HEK293 (cell line): ENCODE data around the gene ADPRH.

Experiments
- CTCF ChIA-PET: fragments of 350-600 bp; formaldehyde crosslinking; extraction: SDS; loops from one replicate; lab custom pipeline; 2021; ENCODE audit warnings: antibody characterized with exemption; lab: Yijun Ruan, JAX
- POLR2A ChIA-PET: fragments of 300-600 bp; formaldehyde crosslinking; extraction: SDS; loops from one replicate; lab custom pipeline; 2020; ENCODE audit warnings: antibody characterized with exemption, inconsistent platforms; lab: Yijun Ruan, JAX
- H3K27ac ChIP-seq: fragments of 200-500 bp; sonication (Bioruptor generic); 2 replicates; pipeline ENCODE4 v1.5.1; 2014; ENCODE audit warnings: low read depth, low read length, control low read depth, inconsistent platforms; ENCODE audit errors: extremely low read depth
- H3K36me3 ChIP-seq, 2 experiments: fragments of 200-500 bp in 1 of 2; sonication (Bioruptor generic) in 1 of 2; 1 replicate in 1 of 2; 2 replicates in 1 of 2; pipeline ENCODE4 v1.5.1; 2014 to 2017; ENCODE audit warnings: inconsistent platforms in 2 of 2, low read length in 2 of 2; ENCODE audit not compliant: control insufficient read depth in 2 of 2, insufficient read depth in 1 of 2
- H3K4me1 ChIP-seq: fragments of 200-500 bp; sonication (Bioruptor generic); 2 replicates; pipeline ENCODE4 v1.5.1; 2014; ENCODE audit warnings: mild to moderate bottlenecking, low read length, inconsistent platforms; ENCODE audit not compliant: control insufficient read depth, insufficient read depth
- H3K4me3 ChIP-seq: 2 replicates; pipeline ENCODE4 v1.5.1; 2011; ENCODE audit warnings: low read depth, mild to moderate bottlenecking, control low read depth, low read length, moderate library complexity
- H3K9me3 ChIP-seq: fragments of 200-500 bp; sonication (Bioruptor generic); 2 replicates; pipeline ENCODE4 v1.5.1; 2014; ENCODE audit warnings: low read depth, low read length, inconsistent platforms; ENCODE audit not compliant: control insufficient read depth, insufficient read depth
- CTCF ChIP-seq: fragments of 450-650 bp; formaldehyde crosslinking; IDR thresholded peaks from 2 replicates; pipeline ENCODE4 v1.5.1; 2016; ENCODE audit warnings: missing biosample characterization, missing genetic modification characterization
- FEZF1 ChIP-seq: fragments of 450-650 bp; formaldehyde crosslinking; IDR thresholded peaks from 2 replicates; pipeline ENCODE4 v1.5.1; 2016; ENCODE audit warnings: missing biosample characterization, missing genetic modification characterization
- KLF7 ChIP-seq: fragments of 450-650 bp; formaldehyde crosslinking; IDR thresholded peaks from 2 replicates; pipeline ENCODE4 v1.5.1; 2016; ENCODE audit warnings: missing biosample characterization, missing genetic modification characterization, borderline replicate concordance
- MYNN ChIP-seq: fragments of 450-650 bp; formaldehyde crosslinking; IDR thresholded peaks from 2 replicates; pipeline ENCODE4 v1.5.1; 2016; ENCODE audit warnings: missing biosample characterization, missing genetic modification characterization, borderline replicate concordance
- SCRT1 ChIP-seq: fragments of 450-650 bp; formaldehyde crosslinking; IDR thresholded peaks from 2 replicates; pipeline ENCODE4 v1.5.1; 2016; ENCODE audit warnings: missing biosample characterization, missing genetic modification characterization, borderline replicate concordance
- SP2 ChIP-seq: fragments of 450-650 bp; formaldehyde crosslinking; IDR thresholded peaks from 2 replicates; pipeline ENCODE4 v1.5.1; 2016; ENCODE audit warnings: missing biosample characterization, missing genetic modification characterization
- SP7 ChIP-seq: fragments of 450-650 bp; formaldehyde crosslinking; IDR thresholded peaks from 2 replicates; pipeline ENCODE4 v1.5.1; 2016; ENCODE audit warnings: missing biosample characterization, missing genetic modification characterization
- TRIM28 ChIP-seq: IDR thresholded peaks from 2 replicates; pipeline ENCODE4 v1.6.1; 2011; ENCODE audit warnings: low read length, control low read depth, borderline replicate concordance
- ZBTB11 ChIP-seq: fragments of 450-650 bp; formaldehyde crosslinking; conservative IDR thresholded peaks from 2 replicates; pipeline ENCODE4 v1.5.1; 2016; ENCODE audit warnings: low read depth, missing biosample characterization, missing genetic modification characterization
- ZEB2 ChIP-seq: fragments of 450-650 bp; formaldehyde crosslinking; IDR thresholded peaks from 2 replicates; pipeline ENCODE4 v1.5.1; 2016; ENCODE audit warnings: missing biosample characterization, missing genetic modification characterization
- ZNF175 ChIP-seq: fragments of 450-650 bp; formaldehyde crosslinking; IDR thresholded peaks from 2 replicates; pipeline ENCODE4 v1.5.1; 2016; ENCODE audit warnings: missing biosample characterization, missing genetic modification characterization
- ZNF214 ChIP-seq: fragments of 450-650 bp; formaldehyde crosslinking; IDR thresholded peaks from 2 replicates; pipeline ENCODE4 v1.5.1; 2017; ENCODE audit warnings: missing biosample characterization, mild to moderate bottlenecking, missing genetic modification characterization, borderline replicate concordance
- ZNF311 ChIP-seq: fragments of 450-650 bp; formaldehyde crosslinking; IDR thresholded peaks from 2 replicates; pipeline ENCODE4 v1.5.1; 2017; ENCODE audit warnings: missing biosample characterization, missing genetic modification characterization, borderline replicate concordance
- ZNF354C ChIP-seq: fragments of 450-650 bp; formaldehyde crosslinking; IDR thresholded peaks from 2 replicates; pipeline ENCODE4 v1.5.1; 2016; ENCODE audit warnings: missing biosample characterization, missing genetic modification characterization, low read depth, borderline replicate concordance
- ZNF362 ChIP-seq: fragments of 450-650 bp; formaldehyde crosslinking; IDR thresholded peaks from 2 replicates; pipeline ENCODE4 v1.5.1; 2016; ENCODE audit warnings: missing biosample characterization, missing genetic modification characterization
- ZNF416 ChIP-seq: fragments of 450-650 bp; formaldehyde crosslinking; IDR thresholded peaks from 2 replicates; pipeline ENCODE4 v1.5.1; 2016; ENCODE audit warnings: missing biosample characterization, missing genetic modification characterization
- ZNF423 ChIP-seq: fragments of 450-650 bp; formaldehyde crosslinking; IDR thresholded peaks from 2 replicates; pipeline ENCODE4 v1.5.1; 2016; ENCODE audit warnings: missing biosample characterization, missing genetic modification characterization
- ZNF473 ChIP-seq: fragments of 450-650 bp; formaldehyde crosslinking; IDR thresholded peaks from 2 replicates; pipeline ENCODE4 v1.5.1; 2017; ENCODE audit warnings: missing biosample characterization, missing genetic modification characterization
- ZNF513 ChIP-seq: fragments of 450-650 bp; IDR thresholded peaks from 2 replicates; pipeline ENCODE4 v1.5.1; 2018; ENCODE audit warnings: missing biosample characterization, missing genetic modification characterization
- ZNF548 ChIP-seq: fragments of 450-650 bp; formaldehyde crosslinking; IDR thresholded peaks from 2 replicates; pipeline ENCODE4 v1.5.1; 2016; ENCODE audit warnings: missing biosample characterization, missing genetic modification characterization
- ZNF558 ChIP-seq: fragments of 450-650 bp; formaldehyde crosslinking; IDR thresholded peaks from 2 replicates; pipeline ENCODE4 v1.5.1; 2016; ENCODE audit warnings: missing biosample characterization, missing genetic modification characterization
- ZNF610 ChIP-seq: fragments of 450-650 bp; formaldehyde crosslinking; IDR thresholded peaks from 2 replicates; pipeline ENCODE4 v1.5.1; 2016; ENCODE audit warnings: missing biosample characterization, missing genetic modification characterization, borderline replicate concordance
- ZNF776 ChIP-seq: fragments of 450-650 bp; formaldehyde crosslinking; IDR thresholded peaks from 2 replicates; pipeline ENCODE4 v1.5.0; 2017; ENCODE audit warnings: missing biosample characterization, missing genetic modification characterization, borderline replicate concordance
- ZSCAN30 ChIP-seq: fragments of 450-650 bp; IDR thresholded peaks from 2 replicates; pipeline ENCODE4 v1.5.1; 2018; ENCODE audit warnings: missing biosample characterization, mild to moderate bottlenecking, missing genetic modification characterization, moderate library complexity

ADPRH gene

GRCh38 chr3:119625451-119626153, 46.3 kb downstream of the ADPRH start (continued):
- TF ChIP-seq SP2 (no peak), ZNF362 (tag by site-specific recombination) (no peak), ZSCAN30 (no peak), ZNF214 (tag by site-specific recombination) (no peak), FEZF1 (tag by site-specific recombination) (no peak), ZNF311 (no peak), ZNF610 (tag by site-specific recombination) (no peak), ZNF473 (tag by site-specific recombination) (no peak), ZNF416 (tag by site-specific recombination) (no peak)

- TF ChIP-seq ZNF513 (tag by site-specific recombination) (no peak), ZBTB11 (tag by site-specific recombination) (no peak), TRIM28 (no peak), ZSCAN30 (no peak), ZNF354C (no peak), ZEB2 (tag by site-specific recombination) (no peak), ZNF175 (no peak), SP7 (tag by site-specific recombination) (no peak), ZNF423 (tag by site-specific recombination) (no peak), SCRT1 (no peak), CTCF (no peak), ZNF558 (tag by site-specific recombination) (no peak), ZNF776 (tag by site-specific recombination) (no peak), ZNF548 (tag by site-specific recombination) (no peak), KLF7 (tag by site-specific recombination) (no peak), MYNN (no peak)
- Histone ChIP-seq H3K27ac (no peak overlapping the region), H3K36me3 (no peaks in the 10 kb centered on the region), H3K4me3 (no peak overlapping the region), H3K4me1 (no peaks in the 10 kb centered on the region), H3K9me3 (no peaks in the 10 kb centered on the region)
- CTCF ChIA-PET, result no interaction called here
- POLR2A ChIA-PET, result no interaction called here
Measured at GRCh38 chr3:119626196-119626595, 46.9 kb downstream of the ADPRH start.
